Testis (tissue), 2 donors: ENCODE data around the gene PLEKHF1.

Experiments used
- POLR2A ChIP-seq: fragments of 450-650 bp; IDR thresholded peaks from one replicate; pipeline ENCODE4 v1.6.1; 2017; ENCODE audit warnings: antibody characterized with exemption, mild to moderate bottlenecking, moderate library complexity
- TF ChIP-seq, protein P1 (sequence below), 3 experiments: fragments of 450-650 bp in 2 of 3; fragments of 200-600 bp in 1 of 3; sonication (generic) in 1 of 3; IDR thresholded peaks; one replicate each; pipeline ENCODE4 v1.5.1; 2016 to 2019; ENCODE audit warnings: antibody characterized with exemption in 3 of 3, mild to moderate bottlenecking in 2 of 3, moderate library complexity in 1 of 3

GRCh38 chr19:29618434-29618833 is 46.8 kb upstream of the PLEKHF1 start:
- TF ChIP-seq, protein P1, sequence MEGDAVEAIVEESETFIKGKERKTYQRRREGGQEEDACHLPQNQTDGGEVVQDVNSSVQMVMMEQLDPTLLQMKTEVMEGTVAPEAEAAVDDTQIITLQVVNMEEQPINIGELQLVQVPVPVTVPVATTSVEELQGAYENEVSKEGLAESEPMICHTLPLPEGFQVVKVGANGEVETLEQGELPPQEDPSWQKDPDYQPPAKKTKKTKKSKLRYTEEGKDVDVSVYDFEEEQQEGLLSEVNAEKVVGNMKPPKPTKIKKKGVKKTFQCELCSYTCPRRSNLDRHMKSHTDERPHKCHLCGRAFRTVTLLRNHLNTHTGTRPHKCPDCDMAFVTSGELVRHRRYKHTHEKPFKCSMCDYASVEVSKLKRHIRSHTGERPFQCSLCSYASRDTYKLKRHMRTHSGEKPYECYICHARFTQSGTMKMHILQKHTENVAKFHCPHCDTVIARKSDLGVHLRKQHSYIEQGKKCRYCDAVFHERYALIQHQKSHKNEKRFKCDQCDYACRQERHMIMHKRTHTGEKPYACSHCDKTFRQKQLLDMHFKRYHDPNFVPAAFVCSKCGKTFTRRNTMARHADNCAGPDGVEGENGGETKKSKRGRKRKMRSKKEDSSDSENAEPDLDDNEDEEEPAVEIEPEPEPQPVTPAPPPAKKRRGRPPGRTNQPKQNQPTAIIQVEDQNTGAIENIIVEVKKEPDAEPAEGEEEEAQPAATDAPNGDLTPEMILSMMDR (IDR thresholded peaks at IDR 0.05): no peak
- TF ChIP-seq POLR2A: no peak
